HepG2 (cell line): Measurements from ENCODE around the gene RNASE11. TPM values are rescaled to one million over a fixed set of nuclear protein-coding genes. Genes with fewer than 3 reads are reported as not detected.

Experiments
- ARHGAP35 ChIP-seq: sonication (generic); formaldehyde crosslinking; IDR thresholded peaks from 2 replicates; pipeline ENCODE4 v1.9.0; 2022; ENCODE audit warnings: mild to moderate bottlenecking, inconsistent platforms, moderate library complexity, missing genetic modification reagents, borderline replicate concordance
- HDAC6 ChIP-seq: fragments of 200-600 bp; sonication (generic); IDR thresholded peaks from 2 replicates; pipeline ENCODE4 v1.7.0; 2017; ENCODE audit warnings: mild to moderate bottlenecking, antibody characterized with exemption, low read length, low read depth
- HIVEP1 ChIP-seq: sonication (generic); formaldehyde crosslinking; IDR thresholded peaks from 2 replicates; pipeline ENCODE4 v1.4.0; 2020; ENCODE audit warnings: mild to moderate bottlenecking, missing genetic modification reagents
- HNRNPL ChIP-seq: fragments of 200-400 bp; formaldehyde crosslinking; IDR thresholded peaks from 2 replicates; pipeline ENCODE4 v1.6.1; 2017; ENCODE audit warnings: mild to moderate bottlenecking, low read depth, low read length
- PCBP2 ChIP-seq: fragments of 200-400 bp; formaldehyde crosslinking; optimal IDR thresholded peaks from 2 replicates; pipeline ENCODE3; 2018; ENCODE audit warnings: low read length, low read depth; ENCODE audit not compliant: poor library complexity, severe bottlenecking
- PRMT3 ChIP-seq: sonication (generic); formaldehyde crosslinking; IDR thresholded peaks from 2 replicates; pipeline ENCODE4 v1.8.1; 2022; ENCODE audit warnings: low read depth, mild to moderate bottlenecking, moderate library complexity, missing genetic modification reagents, borderline replicate concordance
- ZFP36 ChIP-seq: fragments of 150-350 bp; IDR thresholded peaks from 2 replicates; pipeline ENCODE4 v1.6.1; 2018; ENCODE audit warnings: borderline replicate concordance, low read length, low read depth; ENCODE audit not compliant: partially characterized antibody
- ZMAT3 ChIP-seq: sonication (generic); formaldehyde crosslinking; conservative IDR thresholded peaks from 2 replicates; pipeline ENCODE4 v1.7.0; 2021; ENCODE audit warnings: missing genetic modification reagents
- ZNF225 ChIP-seq: sonication (generic); formaldehyde crosslinking; IDR thresholded peaks from 2 replicates; pipeline ENCODE4 v1.4.0; 2020; ENCODE audit warnings: mild to moderate bottlenecking, missing genetic modification reagents
- ZNF790 ChIP-seq: sonication (generic); formaldehyde crosslinking; IDR thresholded peaks from 2 replicates; pipeline ENCODE4 v1.8.0; 2022; ENCODE audit warnings: missing genetic modification reagents, mild to moderate bottlenecking, borderline replicate concordance
- polyA plus RNA-seq, 8 experiments: library from polyadenylated mRNA; depleted of rRNA in 3 of 8; stranded (reverse) in 7 of 8; unstranded in 1 of 8; fragments of >200 nt; fragmentation: Illumina TruSeq in 4 of 8; extraction: Trizol in 4 of 8; gene quantifications; 2 replicates each; pipeline versions ENCODE4 v1.2.1 to v1.2.3, GENCODE V29; 2011 to 2016; ENCODE audit warnings: low read depth in 4 of 8, missing spikeins in 1 of 8, mixed read lengths in 1 of 8; ENCODE audit not compliant: insufficient read depth in 1 of 8
- total RNA-seq, 5 experiments: library from RNA; depleted of rRNA; stranded (reverse); fragments of >200 nt; fragmentation: Illumina TruSeq; extraction: Trizol; gene quantifications; 2 replicates each; pipeline ENCODE4 v1.2.3, GENCODE V29; 2016; ENCODE audit warnings: low read depth in 1 of 5
- TF ChIP-seq, protein P1 (sequence below): sonication (generic); formaldehyde crosslinking; IDR thresholded peaks from 2 replicates; pipeline ENCODE4 v1.4.0; 2020; ENCODE audit warnings: low read depth, missing genetic modification reagents
- TF ChIP-seq, protein P2 (sequence below): sonication (generic); formaldehyde crosslinking; IDR thresholded peaks from 2 replicates; pipeline ENCODE4 v1.5.1; 2020; ENCODE audit warnings: missing genetic modification reagents, mild to moderate bottlenecking, borderline replicate concordance
- TF ChIP-seq, protein P3 (sequence below): sonication (generic); formaldehyde crosslinking; IDR thresholded peaks from 2 replicates; pipeline ENCODE4 v1.4.0; 2020; ENCODE audit warnings: mild to moderate bottlenecking, missing genetic modification reagents
- TF ChIP-seq, protein P4 (sequence below): sonication (generic); formaldehyde crosslinking; IDR thresholded peaks from 2 replicates; pipeline ENCODE4 v1.5.0; 2020; ENCODE audit warnings: mild to moderate bottlenecking, missing genetic modification reagents, borderline replicate concordance
- TF ChIP-seq, protein P5 (sequence below): sonication (generic); formaldehyde crosslinking; IDR thresholded peaks from 2 replicates; pipeline ENCODE4 v1.5.0; 2020; ENCODE audit warnings: missing genetic modification reagents
- TF ChIP-seq, protein P6 (sequence below): sonication (generic); IDR thresholded peaks from 2 replicates; pipeline ENCODE4 v1.6.1; 2016; ENCODE audit warnings: low read depth, borderline replicate concordance

Gene RNASE11
- total and polyA plus RNA-seq, 2 of the 13 experiments (the other 11 are each of a cell fraction or from before 2014, with no cell fraction given), result not detected

DNA sequence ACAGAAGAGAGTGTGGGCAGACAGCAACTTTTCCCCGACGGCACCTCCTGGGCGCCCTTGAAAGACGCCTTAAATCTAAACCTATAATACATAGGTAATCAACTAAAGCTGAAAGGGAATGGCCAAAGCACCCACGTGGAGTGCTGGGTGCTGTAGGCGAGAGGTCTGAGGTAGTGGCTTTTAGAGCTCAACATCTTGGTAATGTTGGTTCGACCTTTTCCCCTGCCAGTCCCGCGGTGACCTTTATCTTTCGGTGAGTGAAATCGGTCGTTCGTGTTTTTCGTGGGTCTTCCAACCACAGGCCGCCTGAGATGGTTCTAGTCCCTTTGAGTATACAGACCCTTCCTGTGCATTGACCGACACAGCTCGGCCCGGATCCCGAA is 44.6 kb upstream of the RNASE11 start (continued):
- TF ChIP-seq, protein P1, sequence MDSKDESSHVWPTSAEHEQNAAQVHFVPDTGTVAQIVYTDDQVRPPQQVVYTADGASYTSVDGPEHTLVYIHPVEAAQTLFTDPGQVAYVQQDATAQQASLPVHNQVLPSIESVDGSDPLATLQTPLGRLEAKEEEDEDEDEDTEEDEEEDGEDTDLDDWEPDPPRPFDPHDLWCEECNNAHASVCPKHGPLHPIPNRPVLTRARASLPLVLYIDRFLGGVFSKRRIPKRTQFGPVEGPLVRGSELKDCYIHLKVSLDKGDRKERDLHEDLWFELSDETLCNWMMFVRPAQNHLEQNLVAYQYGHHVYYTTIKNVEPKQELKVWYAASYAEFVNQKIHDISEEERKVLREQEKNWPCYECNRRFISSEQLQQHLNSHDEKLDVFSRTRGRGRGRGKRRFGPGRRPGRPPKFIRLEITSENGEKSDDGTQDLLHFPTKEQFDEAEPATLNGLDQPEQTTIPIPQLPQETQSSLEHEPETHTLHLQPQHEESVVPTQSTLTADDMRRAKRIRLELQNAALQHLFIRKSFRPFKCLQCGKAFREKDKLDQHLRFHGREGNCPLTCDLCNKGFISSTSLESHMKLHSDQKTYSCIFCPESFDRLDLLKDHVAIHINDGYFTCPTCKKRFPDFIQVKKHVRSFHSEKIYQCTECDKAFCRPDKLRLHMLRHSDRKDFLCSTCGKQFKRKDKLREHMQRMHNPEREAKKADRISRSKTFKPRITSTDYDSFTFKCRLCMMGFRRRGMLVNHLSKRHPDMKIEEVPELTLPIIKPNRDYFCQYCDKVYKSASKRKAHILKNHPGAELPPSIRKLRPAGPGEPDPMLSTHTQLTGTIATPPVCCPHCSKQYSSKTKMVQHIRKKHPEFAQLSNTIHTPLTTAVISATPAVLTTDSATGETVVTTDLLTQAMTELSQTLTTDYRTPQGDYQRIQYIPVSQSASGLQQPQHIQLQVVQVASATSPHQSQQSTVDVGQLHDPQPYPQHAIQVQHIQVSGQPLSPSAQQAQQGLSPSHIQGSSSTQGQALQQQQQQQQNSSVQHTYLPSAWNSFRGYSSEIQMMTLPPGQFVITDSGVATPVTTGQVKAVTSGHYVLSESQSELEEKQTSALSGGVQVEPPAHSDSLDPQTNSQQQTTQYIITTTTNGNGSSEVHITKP (CRISPR knock-in tag), result 0 out of 2 replicates have a peak, but pooled peaks have one; percentile 3
- TF ChIP-seq, protein P2, sequence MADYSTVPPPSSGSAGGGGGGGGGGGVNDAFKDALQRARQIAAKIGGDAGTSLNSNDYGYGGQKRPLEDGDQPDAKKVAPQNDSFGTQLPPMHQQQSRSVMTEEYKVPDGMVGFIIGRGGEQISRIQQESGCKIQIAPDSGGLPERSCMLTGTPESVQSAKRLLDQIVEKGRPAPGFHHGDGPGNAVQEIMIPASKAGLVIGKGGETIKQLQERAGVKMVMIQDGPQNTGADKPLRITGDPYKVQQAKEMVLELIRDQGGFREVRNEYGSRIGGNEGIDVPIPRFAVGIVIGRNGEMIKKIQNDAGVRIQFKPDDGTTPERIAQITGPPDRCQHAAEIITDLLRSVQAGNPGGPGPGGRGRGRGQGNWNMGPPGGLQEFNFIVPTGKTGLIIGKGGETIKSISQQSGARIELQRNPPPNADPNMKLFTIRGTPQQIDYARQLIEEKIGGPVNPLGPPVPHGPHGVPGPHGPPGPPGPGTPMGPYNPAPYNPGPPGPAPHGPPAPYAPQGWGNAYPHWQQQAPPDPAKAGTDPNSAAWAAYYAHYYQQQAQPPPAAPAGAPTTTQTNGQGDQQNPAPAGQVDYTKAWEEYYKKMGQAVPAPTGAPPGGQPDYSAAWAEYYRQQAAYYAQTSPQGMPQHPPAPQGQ (CRISPR knock-in tag), result no peak
- no peak for TF ChIP-seq ZNF225
- TF ChIP-seq ARHGAP35, result no peak
- no peak for TF ChIP-seq ZNF790 (CRISPR knock-in tag)
- TF ChIP-seq, protein P3, sequence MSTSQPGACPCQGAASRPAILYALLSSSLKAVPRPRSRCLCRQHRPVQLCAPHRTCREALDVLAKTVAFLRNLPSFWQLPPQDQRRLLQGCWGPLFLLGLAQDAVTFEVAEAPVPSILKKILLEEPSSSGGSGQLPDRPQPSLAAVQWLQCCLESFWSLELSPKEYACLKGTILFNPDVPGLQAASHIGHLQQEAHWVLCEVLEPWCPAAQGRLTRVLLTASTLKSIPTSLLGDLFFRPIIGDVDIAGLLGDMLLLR (CRISPR knock-in tag), result no peak
- TF ChIP-seq HIVEP1 (CRISPR knock-in tag), result no peak
- no peak for TF ChIP-seq HDAC6
- TF ChIP-seq HNRNPL, result no peak
- TF ChIP-seq ZFP36, result no peak
- TF ChIP-seq, protein P4, sequence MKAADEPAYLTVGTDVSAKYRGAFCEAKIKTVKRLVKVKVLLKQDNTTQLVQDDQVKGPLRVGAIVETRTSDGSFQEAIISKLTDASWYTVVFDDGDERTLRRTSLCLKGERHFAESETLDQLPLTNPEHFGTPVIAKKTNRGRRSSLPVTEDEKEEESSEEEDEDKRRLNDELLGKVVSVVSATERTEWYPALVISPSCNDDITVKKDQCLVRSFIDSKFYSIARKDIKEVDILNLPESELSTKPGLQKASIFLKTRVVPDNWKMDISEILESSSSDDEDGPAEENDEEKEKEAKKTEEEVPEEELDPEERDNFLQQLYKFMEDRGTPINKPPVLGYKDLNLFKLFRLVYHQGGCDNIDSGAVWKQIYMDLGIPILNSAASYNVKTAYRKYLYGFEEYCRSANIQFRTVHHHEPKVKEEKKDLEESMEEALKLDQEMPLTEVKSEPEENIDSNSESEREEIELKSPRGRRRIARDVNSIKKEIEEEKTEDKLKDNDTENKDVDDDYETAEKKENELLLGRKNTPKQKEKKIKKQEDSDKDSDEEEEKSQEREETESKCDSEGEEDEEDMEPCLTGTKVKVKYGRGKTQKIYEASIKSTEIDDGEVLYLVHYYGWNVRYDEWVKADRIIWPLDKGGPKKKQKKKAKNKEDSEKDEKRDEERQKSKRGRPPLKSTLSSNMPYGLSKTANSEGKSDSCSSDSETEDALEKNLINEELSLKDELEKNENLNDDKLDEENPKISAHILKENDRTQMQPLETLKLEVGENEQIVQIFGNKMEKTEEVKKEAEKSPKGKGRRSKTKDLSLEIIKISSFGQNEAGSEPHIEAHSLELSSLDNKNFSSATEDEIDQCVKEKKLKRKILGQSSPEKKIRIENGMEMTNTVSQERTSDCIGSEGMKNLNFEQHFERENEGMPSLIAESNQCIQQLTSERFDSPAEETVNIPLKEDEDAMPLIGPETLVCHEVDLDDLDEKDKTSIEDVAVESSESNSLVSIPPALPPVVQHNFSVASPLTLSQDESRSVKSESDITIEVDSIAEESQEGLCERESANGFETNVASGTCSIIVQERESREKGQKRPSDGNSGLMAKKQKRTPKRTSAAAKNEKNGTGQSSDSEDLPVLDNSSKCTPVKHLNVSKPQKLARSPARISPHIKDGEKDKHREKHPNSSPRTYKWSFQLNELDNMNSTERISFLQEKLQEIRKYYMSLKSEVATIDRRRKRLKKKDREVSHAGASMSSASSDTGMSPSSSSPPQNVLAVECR (CRISPR knock-in tag), result peak; percentile 50; the same call in 1 of the 2 replicates
- TF ChIP-seq, protein P5, sequence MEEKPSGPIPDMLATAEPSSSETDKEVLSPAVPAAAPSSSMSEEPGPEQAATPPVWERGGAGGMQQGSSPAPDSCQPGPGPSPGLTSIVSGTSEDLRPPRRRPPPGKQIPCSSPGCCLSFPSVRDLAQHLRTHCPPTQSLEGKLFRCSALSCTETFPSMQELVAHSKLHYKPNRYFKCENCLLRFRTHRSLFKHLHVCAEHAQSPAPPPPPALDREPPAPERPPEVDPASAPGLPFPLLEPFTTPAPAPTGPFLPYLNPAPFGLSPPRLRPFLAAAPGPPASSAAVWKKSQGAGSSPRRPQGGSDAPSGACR, result 0 out of 2 replicates have a peak, but pooled peaks have one; percentile 33
- no peak for TF ChIP-seq PRMT3 (CRISPR knock-in tag)
- no peak for TF ChIP-seq PCBP2
- TF ChIP-seq ZMAT3, result no peak
- TF ChIP-seq, protein P6, sequence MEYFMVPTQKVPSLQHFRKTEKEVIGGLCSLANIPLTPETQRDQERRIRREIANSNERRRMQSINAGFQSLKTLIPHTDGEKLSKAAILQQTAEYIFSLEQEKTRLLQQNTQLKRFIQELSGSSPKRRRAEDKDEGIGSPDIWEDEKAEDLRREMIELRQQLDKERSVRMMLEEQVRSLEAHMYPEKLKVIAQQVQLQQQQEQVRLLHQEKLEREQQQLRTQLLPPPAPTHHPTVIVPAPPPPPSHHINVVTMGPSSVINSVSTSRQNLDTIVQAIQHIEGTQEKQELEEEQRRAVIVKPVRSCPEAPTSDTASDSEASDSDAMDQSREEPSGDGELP, result no peak
